ENCODE results near the gene KCNG4.

KCNG4 gene

DNA sequence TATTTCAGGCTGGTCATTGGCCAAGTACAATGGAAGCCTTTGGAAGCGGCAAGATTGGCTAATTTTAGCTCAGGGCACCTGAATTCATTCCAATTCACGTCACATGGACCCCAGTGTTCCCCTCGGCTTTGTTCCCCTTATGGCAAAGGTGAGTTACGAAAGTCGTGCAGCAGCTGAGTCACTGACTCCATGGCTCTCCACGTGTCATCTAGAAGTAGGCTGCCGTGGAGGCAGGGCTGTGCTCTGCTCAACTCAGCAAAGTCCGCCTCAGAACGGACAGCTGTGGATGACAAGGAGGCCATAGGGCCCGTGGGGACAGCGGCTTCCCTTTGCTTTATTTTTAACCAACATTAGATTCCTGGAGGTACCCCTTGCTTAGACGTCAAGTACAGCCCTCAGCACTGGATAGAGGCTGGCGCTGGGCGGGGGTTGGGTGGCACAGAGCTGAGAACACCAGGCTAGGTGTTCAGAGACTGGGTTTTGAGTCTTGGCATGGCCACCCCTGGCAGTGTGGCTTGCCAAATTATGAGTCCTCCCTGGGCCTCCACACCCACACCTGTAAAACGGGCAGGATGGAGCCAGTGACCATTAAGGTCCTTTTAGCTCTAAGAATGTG lies 25.3 kb downstream of the KCNG4 start:
- DNase-seq (ENCODE audit: low read depth in 2 of 2) = peak in 1 of 2 donors; percentile 44
- H3K4me3 ChIP-seq (replicated peaks in 1 of 2; ENCODE audit: low read depth in 2 of 2, low read length in 2 of 2) = no peak overlapping the region
- TF ChIP-seq, protein P1, sequence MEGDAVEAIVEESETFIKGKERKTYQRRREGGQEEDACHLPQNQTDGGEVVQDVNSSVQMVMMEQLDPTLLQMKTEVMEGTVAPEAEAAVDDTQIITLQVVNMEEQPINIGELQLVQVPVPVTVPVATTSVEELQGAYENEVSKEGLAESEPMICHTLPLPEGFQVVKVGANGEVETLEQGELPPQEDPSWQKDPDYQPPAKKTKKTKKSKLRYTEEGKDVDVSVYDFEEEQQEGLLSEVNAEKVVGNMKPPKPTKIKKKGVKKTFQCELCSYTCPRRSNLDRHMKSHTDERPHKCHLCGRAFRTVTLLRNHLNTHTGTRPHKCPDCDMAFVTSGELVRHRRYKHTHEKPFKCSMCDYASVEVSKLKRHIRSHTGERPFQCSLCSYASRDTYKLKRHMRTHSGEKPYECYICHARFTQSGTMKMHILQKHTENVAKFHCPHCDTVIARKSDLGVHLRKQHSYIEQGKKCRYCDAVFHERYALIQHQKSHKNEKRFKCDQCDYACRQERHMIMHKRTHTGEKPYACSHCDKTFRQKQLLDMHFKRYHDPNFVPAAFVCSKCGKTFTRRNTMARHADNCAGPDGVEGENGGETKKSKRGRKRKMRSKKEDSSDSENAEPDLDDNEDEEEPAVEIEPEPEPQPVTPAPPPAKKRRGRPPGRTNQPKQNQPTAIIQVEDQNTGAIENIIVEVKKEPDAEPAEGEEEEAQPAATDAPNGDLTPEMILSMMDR (IDR thresholded peaks at IDR 0.05; ENCODE audit: low read depth, low read length) = no peak

DNA sequence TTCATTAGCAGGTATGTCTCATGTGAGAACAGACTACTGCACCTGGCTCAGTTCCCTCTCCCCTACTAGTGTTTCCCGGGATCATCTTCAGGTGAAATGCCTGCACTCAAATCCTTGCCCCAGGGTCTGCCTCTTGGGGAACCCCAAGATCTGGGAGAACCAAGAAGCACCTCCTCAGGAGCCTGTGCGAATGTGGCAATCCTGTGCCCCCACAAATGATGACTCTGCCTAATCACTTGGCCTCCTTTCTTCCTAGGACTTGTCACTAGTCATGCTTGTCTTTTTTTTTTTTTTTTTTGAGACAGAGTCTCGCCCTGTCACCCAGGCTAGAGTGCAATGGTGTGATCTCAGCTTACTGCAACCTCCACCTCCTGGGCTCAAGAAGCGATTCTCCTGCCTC lies 27.2 kb downstream of the KCNG4 start:
- H3K4me3 ChIP-seq (replicated peaks in 1 of 2; ENCODE audit: low read depth in 2 of 2, low read length in 2 of 2) = no peak overlapping the region
- TF ChIP-seq, protein P1 (IDR thresholded peaks at IDR 0.05; ENCODE audit: low read depth, low read length) = no peak
- no peak for DNase-seq (ENCODE audit: low read depth in 2 of 2)

DNA sequence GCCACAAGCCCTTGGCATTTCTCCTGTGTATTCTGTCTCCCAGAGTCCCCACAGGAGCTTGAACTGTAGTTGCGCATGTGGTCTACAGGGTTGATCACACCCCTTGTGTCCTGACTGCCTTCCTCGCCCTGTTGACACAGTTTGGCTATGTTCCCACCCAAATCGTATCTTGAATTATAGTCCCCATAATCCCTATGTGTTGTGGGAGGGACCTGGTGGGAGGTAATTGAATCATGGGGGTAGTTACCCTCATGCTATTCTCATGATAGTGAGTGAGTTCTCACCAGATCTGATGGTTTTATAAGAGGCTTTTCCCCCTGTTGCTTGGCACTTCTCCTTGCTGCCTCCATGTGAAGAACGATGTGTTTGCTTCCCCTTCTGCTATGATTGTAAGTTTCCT lies 27.7 kb downstream of the KCNG4 start:
- TF ChIP-seq, protein P1 (IDR thresholded peaks at IDR 0.05; ENCODE audit: low read depth, low read length) = no peak
- DNase-seq (ENCODE audit: low read depth in 2 of 2) = no peak
- H3K4me3 ChIP-seq (replicated peaks in 1 of 2; ENCODE audit: low read depth in 2 of 2, low read length in 2 of 2) = no peak overlapping the region

DNA sequence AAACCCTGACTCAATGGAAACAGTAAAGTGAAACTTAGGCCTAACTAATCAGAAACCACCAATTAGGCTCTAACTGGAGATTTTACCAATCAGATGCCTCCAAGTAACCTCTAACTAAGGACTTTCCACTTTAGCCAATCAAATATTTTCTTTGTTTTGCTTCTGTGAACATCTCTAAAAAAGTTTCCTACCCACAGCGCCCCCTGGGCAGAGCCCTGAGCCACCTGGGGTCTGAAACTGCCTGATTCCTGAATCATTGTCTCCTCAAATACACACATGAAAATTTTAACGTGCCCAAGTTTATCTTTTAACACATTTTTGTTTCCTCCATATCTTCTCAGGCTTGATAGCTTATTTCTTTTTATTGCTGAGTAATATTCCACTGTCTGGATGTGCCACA lies 29.8 kb downstream of the KCNG4 start:
- no peak overlapping the region for H3K4me3 ChIP-seq (replicated peaks in 1 of 2; ENCODE audit: low read depth in 2 of 2, low read length in 2 of 2)
- DNase-seq (ENCODE audit: low read depth in 2 of 2) = no peak
- TF ChIP-seq, protein P1 (IDR thresholded peaks at IDR 0.05; ENCODE audit: low read depth, low read length) = no peak

DNA sequence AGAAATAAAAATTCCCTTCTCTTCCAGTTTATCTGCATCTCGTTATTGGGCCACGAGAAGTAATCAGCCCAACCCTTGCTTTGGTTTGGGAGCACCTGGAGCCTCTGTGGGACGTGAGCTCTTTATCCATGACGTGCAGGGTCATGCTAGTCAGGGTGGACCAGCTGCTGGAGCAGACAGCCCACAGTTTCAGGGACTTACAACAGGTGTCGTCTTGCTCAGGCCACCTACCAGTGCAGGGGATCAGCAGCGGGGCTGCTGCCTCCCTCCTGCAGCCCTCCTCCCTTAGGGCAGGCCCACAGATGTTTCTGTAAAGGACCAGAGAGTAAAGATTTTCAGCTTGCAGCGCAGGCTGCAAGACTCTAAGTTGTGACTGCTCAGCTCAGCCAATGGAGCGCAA lies 31.9 kb downstream of the KCNG4 start:
- no peak overlapping the region for H3K4me3 ChIP-seq (replicated peaks in 1 of 2; ENCODE audit: low read depth in 2 of 2, low read length in 2 of 2)
- DNase-seq (ENCODE audit: low read depth in 2 of 2) = no peak
- TF ChIP-seq, protein P1 (IDR thresholded peaks at IDR 0.05; ENCODE audit: low read depth, low read length) = no peak

DNA sequence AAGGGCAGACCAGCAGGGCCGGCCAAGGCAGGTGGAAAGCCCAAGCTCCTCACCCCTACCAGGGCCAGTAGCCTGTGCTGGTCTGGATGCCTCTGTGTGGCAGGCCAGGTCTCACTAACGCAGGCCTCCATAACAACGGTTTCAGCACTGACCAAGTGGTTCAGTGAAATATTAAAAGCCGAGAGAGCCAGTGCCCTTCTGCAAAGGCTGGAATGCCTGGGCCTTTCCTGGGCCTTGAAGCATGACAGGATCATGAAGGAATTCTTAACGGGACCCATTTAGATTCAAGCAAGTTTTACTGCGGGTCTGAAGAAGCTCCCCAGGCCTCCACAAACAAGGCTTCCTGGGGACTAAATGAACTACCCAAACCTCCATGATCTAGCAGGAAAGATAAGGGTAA lies 32.6 kb downstream of the KCNG4 start:
- no peak overlapping the region for H3K4me3 ChIP-seq (replicated peaks in 1 of 2; ENCODE audit: low read depth in 2 of 2, low read length in 2 of 2)
- no peak for DNase-seq (ENCODE audit: low read depth in 2 of 2)
- TF ChIP-seq, protein P1 (IDR thresholded peaks at IDR 0.05; ENCODE audit: low read depth, low read length) = no peak

All from cardiac fibroblast (primary cell).